Keratinocyte (primary cell): ENCODE results near the gene MAJIN. TPM values are rescaled to one million over a fixed set of nuclear protein-coding genes. Genes with fewer than 3 reads are reported as not detected.

Experiments used
- DNase-seq: peaks from one replicate; pipeline ENCODE4 v3.0.0-alpha.2; 2011; ENCODE audit warnings: low read depth, missing footprints, low spot score
- FAIRE-seq: peaks from 2 replicates; lab custom pipeline; 2011; peaks lifted over from hg19 to GRCh38; lab: Jason Lieb, UNC
- H2AFZ ChIP-seq: 2 replicates; pipeline ENCODE4 v1.6.0; 2012; ENCODE audit warnings: low read length, control low read depth, inconsistent platforms; ENCODE audit not compliant: control insufficient read depth
- H3K27ac ChIP-seq: 2 replicates; pipeline ENCODE4 v1.5.1; 2011; ENCODE audit warnings: low read length; ENCODE audit not compliant: control insufficient read depth, insufficient read depth
- H3K27me3 ChIP-seq: 3 replicates; pipeline ENCODE4 v1.6.0; 2011; ENCODE audit warnings: low read length; ENCODE audit not compliant: control insufficient read depth, insufficient read depth; ENCODE audit errors: extremely low read depth
- H3K36me3 ChIP-seq, 2 experiments: 2 replicates in 1 of 2; 3 replicates in 1 of 2; pipeline ENCODE4 v1.5.1; 2011; ENCODE audit warnings: low read length in 2 of 2, mild to moderate bottlenecking in 1 of 2; ENCODE audit not compliant: control insufficient read depth in 2 of 2, insufficient read depth in 2 of 2; ENCODE audit errors: extremely low read depth in 1 of 2
- H3K4me1 ChIP-seq: 3 replicates; pipeline ENCODE4 v1.5.1; 2011; ENCODE audit warnings: low read length; ENCODE audit not compliant: control insufficient read depth, insufficient read depth; ENCODE audit errors: extremely low read depth
- H3K4me2 ChIP-seq: 3 replicates; pipeline ENCODE4 v1.6.0; 2011; ENCODE audit warnings: low read depth, low read length; ENCODE audit not compliant: control insufficient read depth, insufficient read depth; ENCODE audit errors: extremely low read depth
- H3K4me3 ChIP-seq, 3 experiments: fragments of 200-600 bp in 1 of 3; sonication (generic) in 1 of 3; 2 replicates in 2 of 3; 3 replicates in 1 of 3; pipeline ENCODE4 v1.5.1; 2011 to 2016; ENCODE audit warnings: low read length in 3 of 3, mild to moderate bottlenecking in 3 of 3, control low read depth in 2 of 3, inconsistent platforms in 1 of 3, low read depth in 1 of 3, mixed read lengths in 1 of 3, mixed run types in 1 of 3, moderate library complexity in 1 of 3; ENCODE audit not compliant: control insufficient read depth in 2 of 3, insufficient read depth in 2 of 3; ENCODE audit errors: extremely low read depth in 1 of 3
- H3K79me2 ChIP-seq: 2 replicates; pipeline ENCODE4 v1.6.0; 2012; ENCODE audit warnings: low read length; ENCODE audit not compliant: control insufficient read depth, insufficient read depth
- H3K9ac ChIP-seq: 3 replicates; pipeline ENCODE4 v1.6.0; 2011; ENCODE audit warnings: low read length; ENCODE audit not compliant: control insufficient read depth, insufficient read depth; ENCODE audit errors: extremely low read depth
- H3K9me1 ChIP-seq: 3 replicates; pipeline ENCODE4 v1.6.0; 2011; ENCODE audit warnings: low read length; ENCODE audit not compliant: control insufficient read depth, insufficient read depth; ENCODE audit errors: extremely low read depth
- H3K9me3 ChIP-seq: 2 replicates; pipeline ENCODE4 v1.5.1; 2012; ENCODE audit warnings: low read depth, low read length; ENCODE audit not compliant: control insufficient read depth
- H4K20me1 ChIP-seq: 3 replicates; pipeline ENCODE4 v1.6.0; 2011; ENCODE audit warnings: low read length; ENCODE audit not compliant: control insufficient read depth, insufficient read depth; ENCODE audit errors: extremely low read depth
- EZH2 ChIP-seq: IDR thresholded peaks from one replicate; pipeline ENCODE4 v1.6.1; 2012; ENCODE audit warnings: inconsistent platforms, mild to moderate bottlenecking, low read length, moderate library complexity
- dilution Hi-C: fragments of 300-500 bp; cut with MboI; formaldehyde crosslinking; loops from one replicate; pipeline ENCODE4 v1.7.0; 2020; ENCODE audit warnings: low sequenced_read_pairs; ENCODE audit not compliant: extremely low pct_ligation_motif_present
- polyA plus RNA-seq, 5 experiments: library from polyadenylated mRNA; depleted of rRNA in 3 of 5; stranded (reverse) in 3 of 5; stranded (forward) in 1 of 5; unstranded in 1 of 5; fragments of >200 nt; gene quantifications; 1 replicate in 1 of 5; 2 replicates in 3 of 5; 3 replicates in 1 of 5; pipeline versions ENCODE4 v1.2.1 to v1.2.3, GENCODE V29; 2011 to 2012; ENCODE audit warnings: missing spikeins in 2 of 5, low read depth in 1 of 5, low replicate concordance in 1 of 5
- TF ChIP-seq, protein P1 (sequence below), 3 experiments: IDR thresholded peaks in 1 of 3; conservative IDR thresholded peaks in 1 of 3; optimal IDR thresholded peaks in 1 of 3; 2 replicates in 2 of 3; 3 replicates in 1 of 3; pipeline versions ENCODE3 to v1.5.1; 2011; ENCODE audit warnings: low read length in 3 of 3, mild to moderate bottlenecking in 3 of 3, moderate library complexity in 2 of 3, control low read depth in 1 of 3, inconsistent platforms in 1 of 3; ENCODE audit not compliant: insufficient read depth in 2 of 3; ENCODE audit errors: extremely low read depth in 1 of 3

MAJIN gene
- polyA plus RNA-seq, 1 donor (not counting 4 experiments of a cell fraction or from before 2014, with no cell fraction given) = 0.09 TPM

DNA sequence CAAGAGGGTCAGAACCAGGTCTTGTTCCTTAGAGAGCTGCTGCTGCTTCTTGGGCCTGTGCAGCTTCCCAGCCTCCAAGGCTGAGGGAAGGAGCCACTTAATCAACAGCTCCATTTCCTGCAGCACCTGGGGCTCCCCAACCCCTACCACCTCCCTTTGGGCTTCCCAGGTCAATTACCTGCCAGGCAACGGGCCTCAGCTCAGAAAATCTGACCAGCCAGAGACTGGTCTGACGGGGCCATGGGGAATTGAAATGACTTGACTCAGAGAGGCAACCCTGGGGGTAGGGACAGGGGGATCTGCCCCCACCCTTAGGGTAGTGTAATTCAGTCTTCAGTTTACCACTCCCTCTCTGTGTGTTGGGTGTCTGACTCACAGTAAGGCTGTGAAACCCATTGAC lies 4.7 kb upstream of the MAJIN start:
- H2AFZ ChIP-seq = no peak overlapping the region
- TF ChIP-seq EZH2 = no peak
- TF ChIP-seq, protein P1, sequence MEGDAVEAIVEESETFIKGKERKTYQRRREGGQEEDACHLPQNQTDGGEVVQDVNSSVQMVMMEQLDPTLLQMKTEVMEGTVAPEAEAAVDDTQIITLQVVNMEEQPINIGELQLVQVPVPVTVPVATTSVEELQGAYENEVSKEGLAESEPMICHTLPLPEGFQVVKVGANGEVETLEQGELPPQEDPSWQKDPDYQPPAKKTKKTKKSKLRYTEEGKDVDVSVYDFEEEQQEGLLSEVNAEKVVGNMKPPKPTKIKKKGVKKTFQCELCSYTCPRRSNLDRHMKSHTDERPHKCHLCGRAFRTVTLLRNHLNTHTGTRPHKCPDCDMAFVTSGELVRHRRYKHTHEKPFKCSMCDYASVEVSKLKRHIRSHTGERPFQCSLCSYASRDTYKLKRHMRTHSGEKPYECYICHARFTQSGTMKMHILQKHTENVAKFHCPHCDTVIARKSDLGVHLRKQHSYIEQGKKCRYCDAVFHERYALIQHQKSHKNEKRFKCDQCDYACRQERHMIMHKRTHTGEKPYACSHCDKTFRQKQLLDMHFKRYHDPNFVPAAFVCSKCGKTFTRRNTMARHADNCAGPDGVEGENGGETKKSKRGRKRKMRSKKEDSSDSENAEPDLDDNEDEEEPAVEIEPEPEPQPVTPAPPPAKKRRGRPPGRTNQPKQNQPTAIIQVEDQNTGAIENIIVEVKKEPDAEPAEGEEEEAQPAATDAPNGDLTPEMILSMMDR (optimal IDR thresholded peaks at IDR 0.05 in 1 of 3, IDR thresholded peaks at IDR 0.05 in 1 of 3, conservative IDR thresholded peaks at IDR 0.05 in 1 of 3; ENCODE audit: extremely low read depth in 1 of 3, insufficient read depth in 2 of 3, low read length in 3 of 3) = no peak
- dilution Hi-C loops = no loop called here
- no peak overlapping the region for H3K4me2 ChIP-seq
- no peak overlapping the region for H3K27ac ChIP-seq
- no peak for FAIRE-seq
- no peaks in the 10 kb centered on the region for H3K4me1 ChIP-seq
- H3K36me3 ChIP-seq = no peaks in the 10 kb centered on the region
- no peaks in the 10 kb centered on the region for H3K79me2 ChIP-seq
- no peaks in the 10 kb centered on the region for H3K9me3 ChIP-seq
- no peaks in the 10 kb centered on the region for H4K20me1 ChIP-seq
- no peak overlapping the region for H3K9ac ChIP-seq
- H3K4me3 ChIP-seq = no peak overlapping the region
- DNase-seq = no peak
- H3K27me3 ChIP-seq = no peaks in the 10 kb centered on the region
- no peaks in the 10 kb centered on the region for H3K9me1 ChIP-seq

DNA sequence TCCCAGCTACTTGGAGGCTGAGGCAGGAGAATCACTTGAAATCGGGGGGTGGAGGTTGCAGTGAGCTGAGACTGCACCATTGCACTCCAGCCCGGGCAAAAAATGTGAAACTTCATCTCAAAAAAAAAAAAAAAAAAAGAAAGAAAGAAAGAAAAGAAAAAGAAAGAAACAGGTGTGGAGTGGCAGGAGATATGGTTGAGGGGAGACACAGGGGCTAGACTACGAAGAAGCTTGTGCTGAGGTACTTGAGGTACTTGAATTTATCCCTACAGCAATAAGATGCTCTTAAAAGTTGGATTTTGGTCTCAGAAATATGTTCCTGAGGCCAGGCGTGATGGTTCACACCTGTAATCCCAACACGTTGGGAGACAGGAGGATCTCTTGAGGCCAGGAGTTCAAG lies 2.2 kb upstream of the MAJIN start:
- H3K4me1 ChIP-seq = peaks cover 16% of the 10 kb centered on the region
- H4K20me1 ChIP-seq = no peaks in the 10 kb centered on the region
- no peaks in the 10 kb centered on the region for H3K36me3 ChIP-seq
- no peaks in the 10 kb centered on the region for H3K79me2 ChIP-seq
- dilution Hi-C loops = no loop called here
- no peak overlapping the region for H3K9ac ChIP-seq
- no peak overlapping the region for H3K4me2 ChIP-seq
- no peaks in the 10 kb centered on the region for H3K9me1 ChIP-seq
- H3K27me3 ChIP-seq = no peaks in the 10 kb centered on the region
- no peaks in the 10 kb centered on the region for H3K9me3 ChIP-seq
- H3K27ac ChIP-seq = no peak overlapping the region
- TF ChIP-seq, protein P1 (optimal IDR thresholded peaks at IDR 0.05 in 1 of 3, IDR thresholded peaks at IDR 0.05 in 1 of 3, conservative IDR thresholded peaks at IDR 0.05 in 1 of 3; ENCODE audit: extremely low read depth in 1 of 3, insufficient read depth in 2 of 3, low read length in 3 of 3) = no peak
- TF ChIP-seq EZH2 = no peak
- FAIRE-seq (no peak), DNase-seq (no peak)
- no peak overlapping the region for H3K4me3 ChIP-seq
- H2AFZ ChIP-seq = no peak overlapping the region
